Body of pancreas (tissue), 4 donors: Measurements from ENCODE around the gene OR7A10.

Experiments
- POLR2A ChIP-seq, 3 donors: fragments of 450-650 bp; IDR thresholded peaks; one replicate each; pipeline ENCODE4 v1.6.1; 2016; ENCODE audit warnings: antibody characterized with exemption in 3 of 3, mild to moderate bottlenecking in 2 of 3
- TF ChIP-seq, protein P1 (sequence below), 7 experiments: fragments of 450-650 bp in 4 of 7; fragments of 200-600 bp in 3 of 7; sonication (generic) in 3 of 7; IDR thresholded peaks; one replicate each; pipeline ENCODE4 v1.5.1; 2016 to 2019; ENCODE audit warnings: antibody characterized with exemption in 7 of 7

DNA sequence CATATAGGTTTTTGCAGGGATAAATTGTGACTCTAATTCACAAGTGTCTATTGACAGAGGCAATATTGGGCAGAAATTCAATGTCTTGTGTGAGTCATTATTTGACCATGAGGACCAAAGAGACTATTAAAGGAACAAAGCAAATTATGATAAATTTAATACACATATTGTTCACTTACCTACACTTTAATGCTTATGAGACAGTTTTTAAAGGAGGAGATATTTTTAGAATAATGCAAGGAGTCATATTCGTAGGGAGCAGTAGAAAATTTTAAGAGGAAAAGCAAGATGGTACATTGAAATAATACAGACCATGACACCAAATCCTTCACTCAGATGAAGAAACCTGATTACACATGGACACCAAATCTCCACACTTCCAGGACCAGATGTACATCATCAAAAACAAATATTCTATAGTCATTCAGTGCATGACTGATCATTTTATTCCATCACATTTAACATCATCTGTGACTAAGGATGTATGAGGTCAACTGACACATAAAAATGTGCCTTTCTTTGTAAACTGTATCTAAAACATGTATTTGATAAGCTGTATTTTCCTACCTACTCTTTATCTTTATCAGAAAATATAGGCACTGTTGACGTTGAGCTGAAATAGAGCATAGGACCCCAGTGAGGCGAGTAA is 41.4 kb upstream of the OR7A10 start:
- TF ChIP-seq, protein P1, sequence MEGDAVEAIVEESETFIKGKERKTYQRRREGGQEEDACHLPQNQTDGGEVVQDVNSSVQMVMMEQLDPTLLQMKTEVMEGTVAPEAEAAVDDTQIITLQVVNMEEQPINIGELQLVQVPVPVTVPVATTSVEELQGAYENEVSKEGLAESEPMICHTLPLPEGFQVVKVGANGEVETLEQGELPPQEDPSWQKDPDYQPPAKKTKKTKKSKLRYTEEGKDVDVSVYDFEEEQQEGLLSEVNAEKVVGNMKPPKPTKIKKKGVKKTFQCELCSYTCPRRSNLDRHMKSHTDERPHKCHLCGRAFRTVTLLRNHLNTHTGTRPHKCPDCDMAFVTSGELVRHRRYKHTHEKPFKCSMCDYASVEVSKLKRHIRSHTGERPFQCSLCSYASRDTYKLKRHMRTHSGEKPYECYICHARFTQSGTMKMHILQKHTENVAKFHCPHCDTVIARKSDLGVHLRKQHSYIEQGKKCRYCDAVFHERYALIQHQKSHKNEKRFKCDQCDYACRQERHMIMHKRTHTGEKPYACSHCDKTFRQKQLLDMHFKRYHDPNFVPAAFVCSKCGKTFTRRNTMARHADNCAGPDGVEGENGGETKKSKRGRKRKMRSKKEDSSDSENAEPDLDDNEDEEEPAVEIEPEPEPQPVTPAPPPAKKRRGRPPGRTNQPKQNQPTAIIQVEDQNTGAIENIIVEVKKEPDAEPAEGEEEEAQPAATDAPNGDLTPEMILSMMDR (IDR thresholded peaks at IDR 0.05) = no peak
- no peak for TF ChIP-seq POLR2A (IDR thresholded peaks at IDR 0.05)
